GM23248 (cell line): ENCODE measurements around the gene EOLA1.
"Not testable (repeated sequence)": the region's sequence is repeated elsewhere in the genome, so short reads cannot be mapped to it uniquely, and the experiment has no call there.

Source experiments
- EZH2 ChIP-seq: fragments of 200-600 bp; sonication (generic); IDR thresholded peaks from 2 replicates; pipeline ENCODE4 v1.6.1; 2018; ENCODE audit warnings: antibody characterized with exemption, mild to moderate bottlenecking; ENCODE audit not compliant: insufficient read depth, poor library complexity, severe bottlenecking
- EZH2phosphoT487 ChIP-seq: fragments of 200-600 bp; sonication (generic); IDR thresholded peaks from 2 replicates; pipeline ENCODE4 v1.6.1; 2018; ENCODE audit warnings: antibody characterized with exemption, moderate library complexity, mild to moderate bottlenecking, low read depth; ENCODE audit not compliant: insufficient read depth

DNA sequence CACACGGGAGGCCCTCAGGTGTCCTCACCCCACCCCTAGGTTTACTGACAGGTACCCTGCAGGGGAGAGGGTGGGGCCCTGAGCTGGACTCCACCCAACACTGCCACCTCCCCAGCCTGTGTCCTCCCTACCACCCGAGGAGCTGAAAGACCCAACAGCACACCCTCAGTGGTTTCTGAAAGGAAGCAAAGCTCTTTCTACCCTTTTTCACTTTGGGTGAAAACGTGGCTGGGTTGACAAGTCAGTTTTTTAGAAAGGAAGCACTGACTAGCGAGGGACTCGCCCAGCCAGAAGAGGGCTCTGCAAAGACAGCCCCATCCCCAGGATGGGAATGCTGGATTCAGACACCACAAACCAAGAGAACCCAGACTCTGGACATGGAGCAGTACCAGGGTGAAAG, 37.9 kb upstream of the EOLA1 start:
- TF ChIP-seq EZH2phosphoT487, EZH2: not testable (repeated sequence)
